ENCODE results near the gene SEC24A.
"Not testable (repeated sequence)": the region's sequence is repeated elsewhere in the genome, so short reads cannot be mapped to it uniquely, and the experiment has no call there.

Gene SEC24A

DNA sequence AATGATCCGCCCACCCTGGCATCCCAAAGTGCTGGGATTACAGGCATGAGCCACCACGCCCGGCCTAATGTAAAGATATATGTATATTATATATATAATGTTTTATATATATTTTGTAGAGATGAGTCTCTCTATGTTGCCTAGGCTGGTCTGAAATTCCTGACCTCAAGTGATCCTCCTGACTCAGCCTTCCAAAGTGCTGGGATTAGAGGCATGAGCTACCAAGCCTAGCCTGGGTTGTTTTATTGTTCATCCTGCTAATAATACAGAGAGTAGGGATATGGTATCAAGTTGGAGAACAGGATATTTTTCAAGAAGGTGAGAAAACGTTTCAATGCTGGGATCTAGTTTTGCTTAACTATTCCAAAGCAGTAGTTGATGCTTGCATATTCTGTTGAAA is 2.9 kb downstream of the SEC24A start:
- no peak for DNase-seq

DNA sequence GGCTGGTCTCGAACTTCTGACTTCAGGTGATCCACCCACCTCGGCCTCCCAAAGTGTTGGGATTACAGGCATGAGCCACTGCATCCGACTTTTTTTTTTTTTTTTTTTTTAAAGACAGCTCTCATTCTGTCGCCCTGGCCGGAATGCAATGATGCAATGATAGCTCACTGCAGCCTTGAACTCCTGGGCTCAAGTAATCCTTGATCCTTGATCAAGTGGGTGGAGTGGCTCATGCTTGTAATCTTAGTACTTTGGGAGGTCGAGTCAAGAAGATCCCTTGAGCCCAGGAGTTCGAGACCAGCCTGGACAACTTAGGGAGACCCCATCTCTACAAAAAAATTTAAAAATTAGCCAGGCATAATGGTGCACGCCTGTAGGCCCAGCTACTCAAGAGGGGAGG is 8.1 kb downstream of the SEC24A start:
- DNase-seq = no peak

DNA sequence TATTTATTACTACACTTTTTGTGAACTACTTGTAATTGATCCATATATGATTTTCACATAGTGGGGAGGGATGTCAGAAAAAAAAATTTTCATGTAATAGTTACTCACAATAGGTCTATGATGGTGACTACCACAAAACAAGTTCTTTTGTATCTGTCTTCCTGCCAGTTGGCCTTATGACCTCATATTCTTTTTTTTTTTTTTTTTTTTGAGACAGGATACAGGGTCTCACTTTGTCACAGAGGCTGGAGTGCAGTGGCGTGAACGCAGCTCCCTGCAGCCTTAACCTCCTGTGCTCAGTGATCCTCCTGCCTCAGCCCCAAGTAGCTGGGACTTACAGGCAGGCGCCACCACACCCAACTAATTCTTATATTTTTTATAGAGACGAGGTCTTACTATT is 10.9 kb downstream of the SEC24A start:
- DNase-seq = no peak

DNA sequence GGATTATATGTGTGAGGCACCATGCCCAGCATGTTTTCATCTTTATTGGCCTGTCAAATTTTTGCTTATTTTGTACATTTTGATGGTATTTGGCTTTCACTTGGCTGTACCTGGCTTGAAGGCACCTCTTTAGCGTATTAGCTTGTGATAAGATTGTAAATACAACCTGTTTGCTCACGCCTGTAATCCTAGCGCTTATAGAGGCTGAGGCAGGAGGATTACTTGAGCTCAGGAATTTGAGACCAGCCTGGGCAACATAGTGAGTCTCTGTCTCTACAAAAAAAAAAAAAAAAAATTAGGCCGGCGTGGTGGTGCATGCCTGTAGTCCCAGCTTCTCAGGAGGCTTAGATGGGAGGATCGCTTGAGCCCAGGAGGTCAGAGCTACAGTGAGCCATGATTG is 11.3 kb downstream of the SEC24A start:
- DNase-seq = no peak

DNA sequence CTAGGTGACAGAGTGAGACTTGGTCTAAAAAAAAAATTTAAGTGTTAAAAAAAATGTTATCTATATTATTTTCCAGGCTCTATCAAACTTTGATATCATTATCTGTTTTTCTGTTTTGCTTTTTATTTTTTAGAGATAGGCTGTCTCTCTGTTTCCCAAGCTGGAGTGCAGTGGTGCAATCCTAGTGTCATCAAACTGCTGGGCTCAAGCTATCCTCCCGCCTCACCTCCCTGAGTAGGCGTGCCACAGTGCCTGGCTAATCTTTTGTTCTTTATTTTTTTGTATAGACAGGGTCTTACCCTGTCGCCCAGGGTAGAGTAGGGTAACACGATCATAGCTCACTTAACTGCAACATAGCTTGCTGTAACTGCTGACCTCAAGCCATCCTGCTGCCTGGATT is 14.4 kb downstream of the SEC24A start:
- DNase-seq = no peak

DNA sequence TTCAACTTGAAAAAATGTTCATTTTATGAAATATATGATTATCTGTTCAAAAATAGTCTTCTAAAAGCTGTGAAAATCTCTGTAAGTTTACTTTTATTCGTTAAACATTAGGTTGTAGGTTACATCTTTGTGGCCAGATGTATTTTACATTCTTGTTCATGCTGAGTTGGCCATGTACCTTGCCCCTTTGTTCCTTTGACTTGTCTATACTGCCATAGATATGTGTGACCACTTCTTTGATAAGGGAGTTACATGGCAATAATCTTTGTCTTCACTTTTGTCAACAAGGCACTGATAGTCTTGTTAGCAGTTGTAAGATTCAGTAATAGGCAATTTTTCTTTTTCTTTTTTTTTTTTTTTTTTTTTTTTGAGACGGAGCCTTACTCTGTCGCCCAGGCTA is 15.9 kb downstream of the SEC24A start:
- no peak for DNase-seq

DNA sequence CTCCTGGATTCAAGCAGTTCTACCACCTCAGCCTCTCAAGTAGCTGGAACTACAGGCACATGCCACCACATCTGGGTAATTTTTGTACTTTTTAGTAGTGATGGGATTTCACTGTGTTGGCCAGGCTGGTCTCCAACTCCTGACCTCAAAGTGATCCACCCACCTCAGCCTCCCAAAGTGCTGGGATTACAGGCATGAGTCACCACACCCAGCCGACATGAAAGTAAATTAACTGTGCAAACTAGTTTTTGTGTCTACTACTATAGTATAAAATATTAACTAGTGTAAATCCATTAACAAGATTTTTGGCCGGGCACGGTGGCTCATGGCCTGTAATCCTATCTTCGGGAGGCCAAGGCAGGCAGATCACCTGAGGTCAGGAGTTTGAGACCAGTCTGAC is 25.0 kb downstream of the SEC24A start:
- not testable (repeated sequence) for DNase-seq

DNA sequence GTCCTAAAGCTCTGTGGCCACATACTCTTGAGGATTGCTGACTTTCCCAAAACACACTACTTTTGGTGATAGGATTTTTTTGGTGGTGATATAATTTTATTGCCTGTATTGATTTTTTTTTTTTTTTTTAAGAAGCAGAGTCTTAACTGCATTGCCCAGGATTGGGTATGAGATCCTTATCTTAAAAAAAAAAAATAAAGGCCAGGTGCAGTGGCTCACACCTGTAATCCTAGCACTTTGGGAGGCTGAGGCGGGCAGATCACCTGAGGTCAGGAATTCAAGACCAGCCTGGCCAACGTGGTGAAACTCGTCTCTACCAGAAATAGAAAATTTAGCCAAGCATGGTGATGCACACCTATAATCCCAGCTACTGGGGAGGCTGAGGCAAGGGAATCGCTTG is 28.8 kb downstream of the SEC24A start:
- not testable (repeated sequence) for DNase-seq

DNA sequence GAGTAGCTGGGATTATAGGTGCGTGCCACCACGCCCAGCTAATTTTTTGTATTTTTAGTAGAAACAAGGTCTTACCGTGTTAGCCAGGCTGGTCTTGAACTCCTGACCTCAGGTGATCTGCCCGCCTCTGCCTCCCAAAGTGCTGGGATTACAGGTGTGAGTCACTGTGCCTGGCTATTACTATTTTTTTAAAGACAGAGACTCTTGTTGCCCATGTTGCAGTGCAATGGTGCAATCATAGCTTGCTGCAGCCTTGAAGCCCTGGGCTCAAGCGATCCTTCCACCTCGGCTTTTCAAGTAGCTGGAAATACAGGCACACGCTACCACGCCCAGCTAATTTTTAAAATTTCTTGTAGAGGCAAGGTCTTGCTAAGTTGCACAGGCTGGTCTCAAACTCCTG is 41.6 kb downstream of the SEC24A start:
- DNase-seq = not testable (repeated sequence)

DNA sequence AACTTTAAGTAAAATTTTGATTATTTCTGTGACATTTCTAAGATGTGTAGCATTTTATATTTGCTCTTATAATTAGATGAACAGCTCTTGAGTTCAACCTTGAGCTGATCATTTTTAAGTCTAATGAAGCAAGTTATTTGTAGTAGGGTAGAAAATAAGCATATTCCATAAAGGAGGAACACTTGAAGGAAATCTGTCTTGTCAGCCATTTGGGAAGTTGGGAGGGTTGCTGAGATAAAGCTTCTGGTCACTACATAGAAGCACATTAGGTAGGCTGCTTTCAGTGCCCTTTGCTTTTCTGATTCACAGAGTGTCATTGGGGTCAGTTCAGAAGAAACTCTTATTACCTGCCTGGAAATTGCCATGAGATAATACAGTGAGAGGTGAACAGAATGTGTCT is 44.1 kb downstream of the SEC24A start:
- DNase-seq = no peak

DNA sequence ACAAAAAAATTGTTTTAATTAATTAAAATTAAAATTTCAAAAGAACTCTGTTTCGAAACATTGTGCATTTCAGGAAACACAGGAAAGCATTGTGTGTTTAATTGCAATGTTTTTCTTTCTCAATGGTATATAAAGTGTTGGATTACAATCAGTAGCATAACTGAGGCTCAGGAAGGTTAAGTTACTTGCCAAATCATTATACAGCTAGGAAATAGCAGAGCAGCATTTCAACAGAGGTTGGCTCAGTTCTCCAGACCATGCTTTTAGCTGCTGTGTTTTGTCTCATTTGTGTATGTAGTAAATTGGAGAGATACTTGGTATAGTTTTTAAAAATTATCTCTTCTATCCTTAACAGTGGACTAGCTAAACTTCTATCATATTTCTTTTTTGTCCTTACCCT is 59.7 kb downstream of the SEC24A start:
- no peak for DNase-seq

DNA sequence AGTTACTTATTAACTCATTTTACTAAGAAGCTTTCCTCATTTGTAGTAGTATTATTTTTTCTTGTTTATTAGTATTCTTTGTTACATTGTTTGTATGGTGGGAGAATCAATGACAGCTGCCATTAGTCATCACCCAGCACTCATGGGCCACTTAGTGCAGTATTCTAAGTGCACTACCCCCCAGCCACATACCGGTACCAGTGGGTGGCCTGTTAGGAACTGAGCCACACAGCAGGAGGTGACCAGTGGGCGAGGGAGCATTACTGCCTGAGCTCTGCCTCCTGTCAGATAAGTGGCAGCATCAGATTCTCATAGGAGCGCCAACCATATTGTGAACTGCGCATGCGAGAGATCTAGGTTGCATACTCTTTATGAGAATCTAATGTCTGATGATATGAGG is 65.5 kb downstream of the SEC24A start:
- no peak for DNase-seq

DNA sequence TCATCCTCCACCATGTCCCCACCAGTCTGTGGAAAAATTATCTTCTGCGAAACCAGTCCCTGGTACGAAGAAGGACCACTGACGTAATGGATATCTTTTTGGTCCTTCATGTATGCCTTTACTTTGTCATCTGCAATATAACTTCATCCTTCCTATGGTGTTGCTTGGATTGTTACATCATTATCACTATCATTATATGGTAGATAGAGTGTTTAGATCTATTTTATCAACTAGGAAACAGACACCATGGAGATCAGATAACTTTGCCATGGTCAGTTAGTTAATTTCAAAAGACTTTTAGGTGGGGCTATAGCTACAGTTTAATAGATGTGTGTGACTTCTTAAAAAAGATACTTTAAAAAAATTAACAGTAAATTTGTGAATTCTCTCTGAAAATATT is 66.0 kb downstream of the SEC24A start:
- DNase-seq = no peak

DNA sequence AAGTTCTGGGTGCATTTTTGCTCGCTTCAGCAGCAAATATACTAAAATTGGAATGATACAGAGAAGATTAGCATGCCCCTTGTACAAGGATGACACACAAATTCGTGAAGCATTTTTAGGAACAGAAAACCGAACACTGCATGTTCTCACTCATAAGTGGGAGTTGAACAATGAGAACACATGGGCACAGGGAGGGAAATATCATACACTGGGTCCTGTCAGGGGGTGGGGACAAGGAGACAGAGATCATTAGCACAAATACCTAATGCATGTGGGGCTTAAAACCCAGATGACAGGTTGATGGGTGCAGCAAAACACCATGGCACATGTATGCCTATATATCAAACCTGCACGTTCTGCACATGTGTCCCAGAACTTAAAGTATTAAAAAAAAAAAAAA is 66.9 kb downstream of the SEC24A start:
- not testable (repeated sequence) for DNase-seq

DNA sequence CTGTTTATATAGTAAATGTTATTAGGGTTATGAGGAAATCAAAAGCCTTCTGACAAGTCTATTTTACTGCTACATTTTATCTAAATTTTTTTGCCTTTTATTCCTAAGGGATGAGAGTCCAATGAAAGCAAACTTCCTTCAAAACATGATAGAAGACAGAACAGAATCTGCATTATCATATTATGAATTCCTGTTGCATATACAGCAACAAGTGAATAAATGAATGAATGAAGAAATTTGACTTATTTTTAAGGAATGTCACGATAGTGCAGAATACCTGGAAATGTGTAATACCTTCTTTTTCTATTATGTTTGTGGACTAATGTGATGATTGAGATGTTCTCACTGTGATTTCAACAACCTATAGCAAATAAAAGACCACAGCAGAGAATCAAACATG is 76.3 kb downstream of the SEC24A start:
- DNase-seq = no peak

DNA sequence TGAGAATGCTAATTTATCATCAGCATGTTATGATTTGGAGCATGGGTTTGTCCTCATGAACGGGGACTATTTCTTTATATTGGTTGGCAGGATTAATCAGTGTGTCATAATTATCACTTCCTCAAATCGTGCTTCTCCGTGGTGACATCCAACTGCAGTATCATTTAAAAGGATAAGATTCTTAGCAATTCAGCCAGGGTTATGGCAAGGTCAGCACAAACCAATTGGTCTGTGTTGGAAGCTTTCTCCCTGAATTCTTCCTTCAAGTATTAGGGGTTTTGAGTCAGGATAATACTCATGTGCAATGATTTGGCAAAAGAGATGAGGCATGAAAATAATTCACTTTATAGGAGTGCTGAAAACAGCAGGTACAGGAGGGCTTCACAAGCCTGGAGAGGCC is 84.2 kb downstream of the SEC24A start:
- DNase-seq = no peak

DNA sequence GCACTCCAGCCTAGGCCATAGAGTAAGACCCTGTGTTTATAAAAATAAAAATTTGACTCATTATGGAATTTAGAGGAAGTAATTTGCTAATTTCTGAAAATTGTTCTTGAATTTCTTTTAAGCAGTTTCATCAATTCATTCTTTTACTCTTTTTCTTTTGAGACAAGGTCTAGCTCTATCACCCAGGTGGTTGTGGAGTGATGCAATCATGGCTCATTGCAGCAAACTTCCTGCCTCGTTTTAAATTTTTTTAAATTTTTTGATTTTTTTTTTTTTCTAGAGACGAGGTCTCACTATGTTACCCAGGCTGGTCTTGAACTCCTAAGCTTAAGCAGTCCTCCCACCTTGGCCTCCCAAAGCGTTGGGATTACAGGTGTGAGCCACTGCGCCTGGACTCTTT is 86.7 kb downstream of the SEC24A start:
- no peak for DNase-seq

DNA sequence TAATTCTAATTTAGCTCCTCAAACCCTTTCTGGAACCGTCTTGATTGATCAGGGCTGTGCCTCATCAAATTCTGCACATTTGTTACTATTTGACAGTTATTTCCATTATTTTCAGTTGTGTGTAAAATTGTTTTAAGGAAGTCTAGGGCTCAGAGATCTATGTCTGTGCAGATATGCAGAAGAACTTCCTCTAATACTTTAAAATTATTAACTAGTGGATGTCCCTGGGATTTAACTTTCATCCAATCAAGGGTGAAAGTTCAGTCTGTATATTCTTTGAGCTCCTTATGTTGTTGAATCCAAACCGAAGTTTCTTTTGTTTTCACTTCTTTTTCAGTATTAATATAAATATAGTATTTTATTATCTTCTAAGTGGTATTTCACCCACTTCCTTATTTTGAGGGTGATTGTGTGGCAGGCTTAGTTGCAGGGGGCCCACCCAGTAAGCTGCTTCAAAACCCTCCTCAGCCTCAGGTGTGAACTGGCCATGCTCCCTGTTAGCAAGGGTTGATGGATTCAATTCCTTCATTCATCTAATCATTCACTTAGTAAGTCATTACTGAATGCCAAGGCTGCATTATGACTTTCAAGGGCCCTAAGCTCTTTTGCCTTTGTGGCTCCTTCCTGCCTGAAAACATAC is 87.7 kb downstream of the SEC24A start:
- DNase-seq = no peak

DNA sequence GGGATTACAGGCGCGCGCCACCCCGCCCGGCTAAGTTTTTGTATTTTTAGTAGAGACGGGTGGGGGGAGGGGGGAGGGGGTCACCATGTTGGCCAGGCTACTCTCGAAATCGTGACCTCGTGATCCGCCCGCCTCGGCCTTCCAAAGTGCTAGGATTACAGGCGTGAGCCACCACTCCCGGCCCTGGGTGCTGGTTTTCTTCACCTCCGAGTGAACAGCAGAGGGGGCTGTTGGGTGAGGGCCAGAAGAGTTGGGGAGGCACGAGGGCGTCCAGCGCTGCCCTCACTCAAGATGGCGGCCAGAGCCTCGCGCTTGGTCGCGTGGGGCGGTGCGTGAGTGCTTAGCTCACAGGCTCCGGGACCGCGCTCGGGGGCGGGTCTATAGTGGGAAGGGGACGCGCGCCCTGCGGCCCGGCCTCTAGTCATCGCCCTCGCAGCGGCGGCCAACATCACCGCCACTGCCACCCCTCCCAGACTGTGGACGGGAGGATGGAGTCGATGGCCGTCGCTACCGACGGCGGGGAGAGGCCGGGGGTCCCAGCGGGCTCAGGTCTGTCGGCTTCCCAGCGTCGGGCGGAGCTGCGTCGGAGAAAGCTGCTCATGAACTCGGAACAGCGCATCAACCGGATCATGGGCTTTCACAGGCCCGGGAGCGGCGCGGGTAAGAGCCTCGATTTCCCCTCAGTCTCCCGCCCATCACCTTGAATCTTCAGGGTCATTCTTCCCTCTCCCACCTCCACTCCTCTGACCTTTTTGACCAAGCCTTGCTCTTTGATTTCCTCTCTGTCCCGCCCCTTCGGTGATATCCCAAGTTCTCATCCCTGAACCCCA is 89.8 kb downstream of the SEC24A start, which contains the start of gene CAMLG:
Gene CAMLG (plus strand): TSS at position 416 of the 830 bp plus-strand sequence. CDS start 73 bp downstream, at position 489.
- DNase-seq = peak; percentile 96 to 97

DNA sequence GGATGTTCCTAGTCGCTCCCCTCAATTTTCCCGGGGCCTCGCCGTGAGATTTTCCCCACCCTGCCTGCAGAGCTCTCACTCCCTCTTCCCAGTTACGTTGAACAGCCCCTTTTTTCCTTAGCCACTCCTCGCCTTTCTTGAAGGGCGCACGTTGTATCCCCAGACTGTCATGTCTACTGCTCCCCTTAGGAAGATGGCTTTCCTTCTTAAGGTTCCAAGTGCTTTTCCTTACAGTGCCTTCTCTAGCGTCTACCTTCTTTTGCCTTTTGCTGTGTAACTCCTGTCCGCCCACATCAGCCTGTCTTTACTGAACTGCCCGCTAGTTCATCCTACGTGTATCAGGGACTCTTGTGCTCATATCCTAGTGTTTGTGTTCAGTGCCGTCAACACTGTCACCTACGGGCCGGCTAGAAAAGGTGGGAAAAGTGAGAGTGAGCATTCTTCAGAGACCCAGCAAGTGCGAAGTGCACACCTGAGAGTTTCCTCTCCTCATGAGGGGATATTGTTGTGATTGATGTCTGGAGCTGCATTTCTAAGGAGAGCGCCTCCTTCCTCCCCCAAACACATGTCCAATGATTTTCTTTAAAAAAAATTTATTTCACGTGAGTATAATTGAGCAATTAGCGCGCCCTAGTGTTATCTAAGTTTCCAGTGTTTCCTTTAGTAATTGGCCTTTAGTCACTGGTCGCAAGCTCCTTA is 90.5 kb downstream of the SEC24A start:
- DNase-seq = peak in 1 of 2 experiments; percentile 6

DNA sequence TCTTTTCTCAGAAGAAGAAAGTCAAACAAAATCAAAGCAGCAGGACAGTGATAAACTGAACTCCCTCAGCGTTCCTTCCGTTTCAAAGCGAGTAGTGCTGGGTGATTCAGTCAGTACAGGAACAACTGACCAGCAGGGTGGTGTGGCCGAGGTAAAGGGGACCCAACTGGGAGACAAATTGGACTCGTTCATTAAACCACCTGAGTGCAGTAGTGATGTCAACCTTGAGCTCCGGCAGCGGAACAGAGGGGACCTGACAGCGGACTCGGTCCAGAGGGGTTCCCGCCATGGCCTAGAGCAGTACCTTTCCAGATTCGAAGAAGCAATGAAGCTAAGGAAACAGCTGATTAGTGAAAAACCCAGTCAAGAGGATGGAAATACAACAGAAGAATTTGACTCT is 92.5 kb downstream of the SEC24A start:
- no peak for DNase-seq

DNA sequence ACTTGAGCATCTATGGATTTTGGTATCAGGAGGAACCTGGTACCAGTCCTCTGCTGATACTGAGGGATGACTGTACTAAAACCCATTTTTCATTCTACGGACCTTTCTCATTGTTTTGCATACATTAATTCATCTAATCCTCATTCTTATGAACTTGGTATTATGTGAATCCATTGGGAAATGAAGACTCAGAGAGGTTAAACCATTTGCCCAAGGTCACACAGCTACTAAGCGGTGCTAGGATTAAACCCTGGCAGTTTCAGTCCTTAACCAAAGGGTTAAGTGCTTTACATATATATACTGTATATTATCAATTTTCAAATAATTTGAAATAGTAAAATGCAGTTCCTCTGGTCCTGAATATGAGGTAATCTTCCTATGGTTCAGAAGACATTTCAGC is 93.5 kb downstream of the SEC24A start:
- no peak for DNase-seq

DNA sequence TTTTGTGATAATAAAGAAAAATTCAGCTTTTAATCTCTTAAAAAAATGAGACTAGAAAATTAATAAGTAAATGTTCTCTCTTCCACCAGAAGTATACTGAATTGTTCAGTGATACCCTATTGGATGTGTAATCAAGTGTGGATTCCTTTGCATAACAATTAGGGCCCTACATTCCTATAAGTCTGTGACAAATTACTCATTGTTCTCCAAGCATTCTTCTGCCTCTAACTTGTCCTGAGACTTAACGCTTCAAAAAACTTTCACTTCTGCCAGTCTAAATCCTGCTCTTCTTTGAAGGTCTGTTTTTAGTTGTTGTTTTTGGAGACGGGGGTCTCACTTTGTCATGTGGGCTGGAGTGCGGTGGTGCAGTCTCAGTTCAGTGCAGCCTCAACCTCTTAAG is 100.8 kb downstream of the SEC24A start:
- DNase-seq = no peak

DNA sequence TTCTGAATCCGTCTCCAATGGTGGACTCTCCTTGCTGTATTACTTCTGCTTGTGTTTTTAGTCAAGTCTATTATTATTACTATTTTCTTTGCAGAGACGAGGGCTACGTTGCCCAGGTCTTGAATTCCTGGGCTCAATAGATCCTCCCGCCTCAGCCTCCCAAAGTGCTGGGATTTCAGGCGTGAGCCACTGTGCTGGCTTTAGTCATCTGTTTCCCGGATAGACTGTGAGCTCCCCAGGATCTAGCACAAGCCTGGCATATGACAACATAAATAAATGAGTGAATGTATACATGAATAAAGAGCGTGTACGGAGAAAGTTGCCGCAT is 109.6 kb downstream of the SEC24A start:
- DNase-seq = no peak
